H9 (cell line): ENCODE data around the gene INTS3. TPM values are rescaled to one million over a fixed set of nuclear protein-coding genes. Genes with fewer than 3 reads are reported as not detected.

ENCODE experiments used
- DNase-seq: peaks from one replicate; pipeline ENCODE4 v3.0.0-alpha.2; 2017
- H2AFZ ChIP-seq: one replicate; pipeline ENCODE4 v1.6.1; 2013; ENCODE audit warnings: mild to moderate bottlenecking, low read length, control low read depth, moderate library complexity
- H2AK5ac ChIP-seq: 2 replicates; pipeline ENCODE4 v1.6.1; 2013; ENCODE audit warnings: low read length, control low read depth, mixed read lengths; ENCODE audit not compliant: insufficient read length
- H2BK120ac ChIP-seq: one replicate; pipeline ENCODE4 v1.6.1; 2013; ENCODE audit warnings: low read depth, mild to moderate bottlenecking, low read length, control low read depth, inconsistent platforms; ENCODE audit not compliant: poor library complexity, severe bottlenecking
- H2BK12ac ChIP-seq: 2 replicates; pipeline ENCODE4 v1.6.1; 2013; ENCODE audit warnings: low read length, control low read depth, mixed read lengths, low read depth; ENCODE audit not compliant: insufficient read length
- H2BK15ac ChIP-seq: 2 replicates; pipeline ENCODE4 v1.6.1; 2013; ENCODE audit warnings: low read depth, low read length, control low read depth
- H2BK20ac ChIP-seq: one replicate; pipeline ENCODE4 v1.6.1; 2013; ENCODE audit warnings: low read depth, mild to moderate bottlenecking, low read length, control low read depth, inconsistent platforms; ENCODE audit not compliant: poor library complexity, severe bottlenecking
- H2BK5ac ChIP-seq: 2 replicates; pipeline ENCODE4 v1.6.1; 2013; ENCODE audit warnings: low read length, control low read depth, mixed read lengths; ENCODE audit not compliant: insufficient read length
- H3K14ac ChIP-seq: 2 replicates; pipeline ENCODE4 v1.6.1; 2013; ENCODE audit warnings: low read length, control low read depth; ENCODE audit not compliant: insufficient read depth
- H3K18ac ChIP-seq: 2 replicates; pipeline ENCODE4 v1.6.1; 2013; ENCODE audit warnings: low read depth, mild to moderate bottlenecking, mixed read lengths, low read length, control low read depth; ENCODE audit not compliant: insufficient read length
- H3K23ac ChIP-seq: 2 replicates; pipeline ENCODE4 v1.6.1; 2013; ENCODE audit warnings: low read length, control low read depth, mixed read lengths, low read depth; ENCODE audit not compliant: insufficient read length
- H3K23me2 ChIP-seq: 2 replicates; pipeline ENCODE4 v1.6.1; 2013; ENCODE audit warnings: low read depth, mild to moderate bottlenecking, mixed read lengths, low read length, control low read depth; ENCODE audit not compliant: insufficient read length, poor library complexity, severe bottlenecking
- H3K27ac ChIP-seq: 2 replicates; pipeline ENCODE4 v1.5.1; 2013; ENCODE audit warnings: low read length, control low read depth, mixed read lengths, low read depth; ENCODE audit not compliant: insufficient read length
- H3K27me3 ChIP-seq: 2 replicates; pipeline ENCODE4 v1.6.1; 2013; ENCODE audit warnings: low read length, control low read depth, inconsistent platforms; ENCODE audit not compliant: insufficient read depth
- H3K4ac ChIP-seq: 2 replicates; pipeline ENCODE4 v1.6.1; 2013; ENCODE audit warnings: low read depth, mild to moderate bottlenecking, control low read depth, inconsistent platforms, low read length, moderate library complexity
- H3K4me1 ChIP-seq: 2 replicates; pipeline ENCODE4 v1.6.1; 2013; ENCODE audit warnings: low read length, control low read depth, inconsistent platforms; ENCODE audit not compliant: insufficient read depth
- H3K4me2 ChIP-seq: 2 replicates; pipeline ENCODE4 v1.6.1; 2013; ENCODE audit warnings: low read length, control low read depth, mixed read lengths; ENCODE audit not compliant: insufficient read length, insufficient read depth
- H3K56ac ChIP-seq: 2 replicates; pipeline ENCODE4 v1.6.1; 2013; ENCODE audit warnings: low read depth, mild to moderate bottlenecking, mixed read lengths, low read length, control low read depth; ENCODE audit not compliant: insufficient read length
- H3K79me1 ChIP-seq: 2 replicates; pipeline ENCODE4 v1.6.1; 2013; ENCODE audit warnings: low read depth, mild to moderate bottlenecking, moderate library complexity, low read length, control low read depth, inconsistent platforms; ENCODE audit not compliant: insufficient read depth, poor library complexity, severe bottlenecking
- H3K79me2 ChIP-seq: 2 replicates; pipeline ENCODE4 v1.6.1; 2013; ENCODE audit warnings: low read length, control low read depth, inconsistent platforms; ENCODE audit not compliant: insufficient read depth
- H3K9ac ChIP-seq: 2 replicates; pipeline ENCODE4 v1.6.1; 2013; ENCODE audit warnings: low read length, control low read depth, mixed read lengths; ENCODE audit not compliant: insufficient read length; ENCODE audit errors: extremely low read depth
- H3K9me3 ChIP-seq: one replicate; pipeline ENCODE4 v1.6.1; 2013; ENCODE audit warnings: low read depth, low read length, inconsistent platforms; ENCODE audit not compliant: control insufficient read depth
- H3T11ph ChIP-seq: one replicate; pipeline ENCODE4 v1.6.1; 2013; ENCODE audit warnings: mild to moderate bottlenecking, low read length, control low read depth, inconsistent platforms
- H4K20me1 ChIP-seq: one replicate; pipeline ENCODE4 v1.6.1; 2013; ENCODE audit not compliant: control insufficient read depth, insufficient read length, insufficient read depth
- H4K5ac ChIP-seq: 2 replicates; pipeline ENCODE4 v1.6.1; 2013; ENCODE audit warnings: low read depth, mild to moderate bottlenecking, mixed read lengths, low read length, control low read depth; ENCODE audit not compliant: insufficient read length
- H4K8ac ChIP-seq: replicated peaks from 2 replicates; pipeline ENCODE4 v1.6.1; 2013; ENCODE audit warnings: low read length, control low read depth, mixed read lengths, low read depth; ENCODE audit not compliant: insufficient read length
- H4K91ac ChIP-seq: 2 replicates; pipeline ENCODE4 v1.6.1; 2013; ENCODE audit warnings: low read depth, mild to moderate bottlenecking, moderate library complexity, mixed read lengths, low read length, control low read depth; ENCODE audit not compliant: insufficient read length
- H3K27ac Mint-ChIP-seq, 3 experiments: 2 replicates in 2 of 3; 3 replicates in 1 of 3; pipeline ENCODE4 v1.8.0; 2020 to 2021; ENCODE audit warnings: mixed read lengths in 3 of 3, mild to moderate bottlenecking in 1 of 3, moderate library complexity in 1 of 3
- H3K27me3 Mint-ChIP-seq: 2 replicates; pipeline ENCODE4 v1.8.0; 2021; ENCODE audit warnings: low read depth, mild to moderate bottlenecking, moderate library complexity, mixed read lengths
- H3K36me3 Mint-ChIP-seq, 3 experiments: 2 replicates in 2 of 3; 3 replicates in 1 of 3; pipeline ENCODE4 v1.8.0; 2020 to 2021; ENCODE audit warnings: low read depth in 3 of 3, mixed read lengths in 3 of 3; ENCODE audit not compliant: insufficient read depth in 1 of 3
- H3K4me1 Mint-ChIP-seq, 2 experiments: 2 replicates each; pipeline ENCODE4 v1.8.0; 2020; ENCODE audit warnings: mixed read lengths in 2 of 2
- H3K4me3 Mint-ChIP-seq, 2 experiments: 2 replicates in 1 of 2; 3 replicates in 1 of 2; pipeline ENCODE4 v1.8.0; 2020 to 2021; ENCODE audit warnings: mild to moderate bottlenecking in 2 of 2, mixed read lengths in 2 of 2, moderate library complexity in 1 of 2
- H3K9me3 Mint-ChIP-seq, 2 experiments: 2 replicates in 1 of 2; 3 replicates in 1 of 2; pipeline ENCODE4 v1.8.0; 2020; ENCODE audit warnings: mild to moderate bottlenecking in 2 of 2, mixed read lengths in 2 of 2, moderate library complexity in 1 of 2
- CTCF ChIP-seq: fragments of 200-600 bp; sonication (generic); conservative IDR thresholded peaks from 3 replicates; pipeline ENCODE4 v1.8.0; 2021; ENCODE audit warnings: antibody characterized with exemption, mild to moderate bottlenecking
- WGBS: extraction: QIAGEN DNeasy Blood & Tissue Kit; methylation state at CpG from one replicate; pipeline ENCODE4 v1.1.7; 2013; ENCODE audit warnings: missing lambda C conversion rate, low lambda C conversion rate, mixed read lengths; ENCODE audit not compliant: insufficient read length; ENCODE audit errors: extremely low coverage; 5-methylcytosine and 5-hydroxymethylcytosine counted together
- total RNA-seq: library from RNA; stranded (reverse); gene quantifications from 2 replicates; pipeline ENCODE4 v1.2.1, GENCODE V29; 2021

INTS3 gene
- total RNA-seq, 1 experiment from 2014 or later = 67.1 TPM

DNA sequence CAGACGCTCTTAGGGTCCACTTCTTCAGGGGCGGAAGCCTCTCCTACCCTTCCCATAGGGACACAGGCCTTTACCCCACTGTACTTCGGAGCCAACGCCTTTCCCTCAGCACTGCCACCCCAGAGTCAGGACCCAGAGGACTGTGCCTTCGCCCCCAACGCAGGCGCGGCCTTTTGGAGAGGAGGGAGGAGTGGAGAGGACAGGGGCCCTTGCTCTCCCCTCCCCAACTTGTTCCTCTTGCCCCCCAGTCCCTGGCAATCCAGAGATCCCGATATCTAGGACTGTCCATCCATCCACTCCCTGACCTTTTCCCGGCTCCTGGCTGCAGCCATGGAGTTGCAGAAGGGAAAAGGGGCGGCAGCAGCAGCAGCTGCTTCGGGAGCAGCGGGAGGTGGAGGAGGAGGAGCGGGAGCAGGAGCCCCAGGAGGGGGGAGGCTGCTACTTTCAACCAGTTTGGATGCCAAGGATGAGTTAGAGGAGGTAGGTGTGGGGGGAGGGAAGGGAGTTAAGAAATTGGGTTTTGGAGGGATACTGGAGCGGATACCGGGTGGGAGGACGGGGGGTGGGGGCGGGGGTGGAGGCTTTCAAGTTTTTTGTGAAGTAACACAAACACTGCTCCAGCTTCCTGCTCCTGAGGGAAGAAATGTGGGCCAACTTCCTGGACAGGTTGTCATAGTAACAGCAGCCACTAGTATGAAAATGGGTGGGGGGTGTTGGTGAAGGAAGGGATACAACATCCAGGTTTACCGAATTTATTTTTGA, 636 bp downstream of the INTS3 start:
- Histone ChIP-seq H2BK12ac (peak overlapping the region; percentile 58), H3K9me3 (no peaks in the 10 kb centered on the region), H4K91ac (no peak overlapping the region), H3T11ph (no peak overlapping the region), H3K56ac (no peak overlapping the region), H3K27ac (peak overlapping the region; percentile 36), H3K14ac (peak overlapping the region; percentile 77), H3K4me1 (peaks cover 3% of the 10 kb centered on the region; the same call in 1 of the 2 replicates), H4K8ac (no peak overlapping the region), H3K4ac (no peak overlapping the region), H3K23me2 (peaks cover 9% of the 10 kb centered on the region), H2BK5ac (no peak overlapping the region), H2BK120ac (no peak overlapping the region), H2AFZ (no peak overlapping the region), H2BK15ac (no peak overlapping the region), H3K4me2 (peak overlapping the region; percentile 91), H2AK5ac (no peak overlapping the region), H3K18ac (peak overlapping the region; percentile 12), H3K9ac (peak overlapping the region; percentile 89), H3K23ac (no peak overlapping the region), H3K27me3 (no peaks in the 10 kb centered on the region), H3K79me1 (no peaks in the 10 kb centered on the region), H3K79me2 (peaks cover 7% of the 10 kb centered on the region; the same call in 1 of the 2 replicates), H4K5ac (no peak overlapping the region), H4K20me1 (no peaks in the 10 kb centered on the region), H2BK20ac (no peak overlapping the region)
- TF ChIP-seq CTCF = no peak
- H3K36me3 Mint-ChIP-seq = peaks cover 12 to 21% (median 12%) of the 10 kb centered on the region in 3 experiments; a peak in 6 of 7 replicates
- H3K27ac Mint-ChIP-seq = peak overlapping the region; percentile 96 to 100 (median 97)
- H3K9me3 Mint-ChIP-seq = no peaks in the 10 kb centered on the region
- no CpG with 5 or more reads among the region's 19 CpGs for WGBS
- H3K4me3 Mint-ChIP-seq = peak overlapping the region; percentile 91 to 97
- peaks cover 21 to 25% of the 10 kb centered on the region in 2 experiments for H3K4me1 Mint-ChIP-seq
- DNase-seq = peak; percentile 69
- no peaks in the 10 kb centered on the region for H3K27me3 Mint-ChIP-seq
